IPS-NIHi11 (cell line): ENCODE results near the gene CNPY2.
"Not testable (repeated sequence)": the region's sequence is repeated elsewhere in the genome, so short reads cannot be mapped to it uniquely, and the experiment has no call there.

Experiments used
- DNase-seq: peaks from one replicate; pipeline ENCODE4 v3.0.0; 2012; ENCODE audit warnings: mixed read lengths, low spot score

The CNPY2 gene

GRCh38 chr12:56333679-56334489 lies 18.1 kb upstream of the CNPY2 start, which contains the start of gene PAN2:
TSS of gene PAN2 (minus strand) at chr12:56334000. CDS start at chr12:56333094, 906 bp downstream.
- peak; percentile 100 for DNase-seq

GRCh38 chr12:56333197-56333678 lies 17.4 kb upstream of the CNPY2 start:
- DNase-seq: peak; percentile 42

GRCh38 chr12:56332512-56333196 lies 16.9 kb upstream of the CNPY2 start:
- no peak for DNase-seq

GRCh38 chr12:56330936-56331490 lies 15.2 kb upstream of the CNPY2 start:
- no peak for DNase-seq

GRCh38 chr12:56326533-56326932 lies 10.7 kb upstream of the CNPY2 start:
- no peak for DNase-seq

- no peak for DNase-seq
These were observed 10.3 kb upstream of the CNPY2 start for GRCh38 chr12:56326126-56326525.

GRCh38 chr12:56324206-56324605 lies 8.4 kb upstream of the CNPY2 start:
- DNase-seq: no peak

GRCh38 chr12:56321610-56322009 lies 5.8 kb upstream of the CNPY2 start:
- DNase-seq: not testable (repeated sequence)

- DNase-seq: no peak
These were observed 5.2 kb upstream of the CNPY2 start for GRCh38 chr12:56321027-56321426.

- DNase-seq: no peak
These were observed 1.9 kb upstream of the CNPY2 start for GRCh38 chr12:56317675-56318074.

- DNase-seq: peak; percentile 19
These were observed 553 bp downstream of the CNPY2 start for GRCh38 chr12:56315249-56315621.

GRCh38 chr12:56311003-56311402 lies 4.8 kb downstream of the CNPY2 start:
- DNase-seq: no peak

GRCh38 chr12:56308714-56309113 lies 7.1 kb downstream of the CNPY2 start:
- no peak for DNase-seq

- no peak for DNase-seq
These were observed 8.4 kb downstream of the CNPY2 start for GRCh38 chr12:56307221-56307965.

- no peak for DNase-seq
These were observed 10.8 kb downstream of the CNPY2 start for GRCh38 chr12:56304872-56305590.

- DNase-seq: no peak
These were observed 11.5 kb downstream of the CNPY2 start for GRCh38 chr12:56304276-56304675.

GRCh38 chr12:56300644-56301464 lies 14.9 kb downstream of the CNPY2 start:
- no peak for DNase-seq

GRCh38 chr12:56299853-56300643 lies 15.7 kb downstream of the CNPY2 start, which contains the start of gene CS:
TSS of gene CS (minus strand) at chr12:56300330. CDS start at chr12:56300201, 129 bp downstream.
- DNase-seq: peak; percentile 97

GRCh38 chr12:56299308-56299852 lies 16.4 kb downstream of the CNPY2 start:
- no peak for DNase-seq
